ENCODE measurements around the gene NAV2.
A peak's percentile ranks its signal among the peaks of the same experiment; 100 is the strongest.

Gene NAV2

GRCh38 chr11:20105427-20105826 is 392.8 kb downstream of the NAV2 start:
- Histone ChIP-seq H3K4me1 (peaks cover 0 to 26% (median 5%) of the 10 kb centered on the region in 4 donors), H3K9me3 (no peaks in the 10 kb centered on the region), H3K27ac (no peak overlapping the region), H3K27me3 (no peaks in the 10 kb centered on the region), H3K4me3 (no peak overlapping the region), H3K36me3 (peaks cover 79 to 95% (median 87%) of the 10 kb centered on the region in 3 donors)
- no peak for TF ChIP-seq CTCF (IDR thresholded peaks at IDR 0.05)
- no peak for DNase-seq
- intact Hi-C loops (cut with DNase I; ENCODE audit: low total_unique reads) = no loop called here

- peaks cover 45 to 61% (median 61%) of the 10 kb centered on the region in 3 donors for H3K36me3 ChIP-seq
- intact Hi-C loops (cut with DNase I; ENCODE audit: low total_unique reads) = no loop called here
Measured at GRCh38 chr11:20109731-20110445, 397.3 kb downstream of the NAV2 start.

GRCh38 chr11:20110908-20111669 is 398.5 kb downstream of the NAV2 start:
- peaks cover 0 to 82% (median 36%) of the 10 kb centered on the region in 4 donors for H3K4me1 ChIP-seq
- intact Hi-C loops (cut with DNase I; ENCODE audit: low total_unique reads) = no loop called here

More at GRCh38 chr11:20109731-20110445, 397.3 kb downstream of the NAV2 start:
- Histone ChIP-seq H3K27ac (peak overlapping the region; percentile 71 to 91), H3K4me1 (peaks cover 0 to 70% (median 33%) of the 10 kb centered on the region in 4 donors), H3K27me3 (no peaks in the 10 kb centered on the region), H3K4me3 (no peak overlapping the region), H3K9me3 (no peaks in the 10 kb centered on the region)
- TF ChIP-seq CTCF (IDR thresholded peaks at IDR 0.05) = no peak
- no peak for DNase-seq

GRCh38 chr11:20111871-20112270 is 399.2 kb downstream of the NAV2 start:
- DNase-seq = no peak
- Histone ChIP-seq H3K4me3 (peak overlapping the region in 1 of 2 donors; percentile 23), H3K36me3 (peaks cover 47 to 63% (median 61%) of the 10 kb centered on the region in 3 donors), H3K27me3 (no peaks in the 10 kb centered on the region), H3K9me3 (no peaks in the 10 kb centered on the region), H3K27ac (peak overlapping the region; percentile 71 to 91), H3K4me1 (peaks cover 0 to 90% (median 36%) of the 10 kb centered on the region in 4 donors)
- intact Hi-C loops (cut with DNase I; ENCODE audit: low total_unique reads) = no loop called here
- no peak for TF ChIP-seq CTCF (IDR thresholded peaks at IDR 0.05)

More at GRCh38 chr11:20110908-20111669, 398.5 kb downstream of the NAV2 start:
- Histone ChIP-seq H3K27ac (peak overlapping the region; percentile 71 to 91), H3K27me3 (no peaks in the 10 kb centered on the region), H3K4me3 (no peak overlapping the region), H3K9me3 (no peaks in the 10 kb centered on the region), H3K36me3 (peaks cover 43 to 61% (median 56%) of the 10 kb centered on the region in 3 donors)
- TF ChIP-seq CTCF (IDR thresholded peaks at IDR 0.05) = peak; percentile 61 to 78
- no peak for DNase-seq

GRCh38 chr11:20112291-20113148 is 399.9 kb downstream of the NAV2 start:
- intact Hi-C loops (cut with DNase I; ENCODE audit: low total_unique reads) = no loop called here
- peak; percentile 86 to 92 for DNase-seq
- H3K9me3 ChIP-seq = no peaks in the 10 kb centered on the region
- H3K36me3 ChIP-seq = peaks cover 49 to 65% (median 63%) of the 10 kb centered on the region in 3 donors
- H3K4me3 ChIP-seq = peak overlapping the region in 1 of 2 donors; percentile 23
- H3K27ac ChIP-seq = peak overlapping the region; percentile 71 to 91
- no peaks in the 10 kb centered on the region for H3K27me3 ChIP-seq
- peaks cover 0 to 97% (median 38%) of the 10 kb centered on the region in 4 donors for H3K4me1 ChIP-seq
- no peak for TF ChIP-seq CTCF (IDR thresholded peaks at IDR 0.05)
